Lower leg skin (tissue), 3 donors: ENCODE results near the gene APBA2.

Source experiments
- CTCF ChIP-seq, 3 donors: fragments of 450-650 bp; IDR thresholded peaks; one replicate each; pipeline ENCODE4 v1.5.1; 2016; ENCODE audit warnings: antibody characterized with exemption in 3 of 3, mild to moderate bottlenecking in 3 of 3, moderate library complexity in 2 of 3
- POLR2A ChIP-seq, 2 donors: fragments of 450-650 bp; IDR thresholded peaks; one replicate each; pipeline ENCODE4 v1.6.1; 2016 to 2017; ENCODE audit warnings: antibody characterized with exemption in 2 of 2, mild to moderate bottlenecking in 1 of 2, moderate library complexity in 1 of 2

- TF ChIP-seq CTCF (IDR thresholded peaks at IDR 0.05), result no peak
- no peak for TF ChIP-seq POLR2A (IDR thresholded peaks at IDR 0.05)
These were observed 153.9 kb downstream of the APBA2 start for GRCh38 chr15:29039466-29040369.
